HG02623 (cell line): ENCODE measurements around the gene GINM1.
A peak's percentile ranks its signal among the peaks of the same experiment; 100 is the strongest.

Experiments
- ATAC-seq: cut with Tn5 transposase; IDR thresholded peaks from one replicate; pipeline ENCODE4 v1.9.1; 2021; ENCODE audit warnings: moderate library complexity; ENCODE audit not compliant: unreplicated experiment

Gene GINM1

DNA sequence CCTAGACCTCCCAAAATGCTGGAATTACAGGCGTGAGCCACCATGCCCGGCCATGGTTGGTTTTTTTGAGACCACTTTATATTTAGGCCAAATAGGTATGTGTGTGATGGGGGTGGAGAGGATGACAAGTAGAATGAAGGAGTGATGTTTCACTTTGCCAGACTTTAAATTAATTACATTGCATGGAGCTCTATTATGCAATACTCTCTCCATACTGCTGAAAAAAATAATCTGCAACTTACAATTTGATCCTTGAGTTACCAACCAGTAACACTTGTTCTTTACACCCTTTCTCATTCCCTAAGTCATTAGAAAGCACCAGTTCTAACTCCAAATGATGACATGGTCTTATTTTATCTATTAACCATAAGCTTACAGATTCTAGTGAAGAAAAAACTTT lies 26.8 kb downstream of the GINM1 start:
- no peak for ATAC-seq

- ATAC-seq: no peak
Observed at GRCh38 chr6:149593408-149593807, 27.2 kb downstream of the GINM1 start.

- ATAC-seq: no peak
Observed at GRCh38 chr6:149600508-149600907, 34.3 kb downstream of the GINM1 start.

DNA sequence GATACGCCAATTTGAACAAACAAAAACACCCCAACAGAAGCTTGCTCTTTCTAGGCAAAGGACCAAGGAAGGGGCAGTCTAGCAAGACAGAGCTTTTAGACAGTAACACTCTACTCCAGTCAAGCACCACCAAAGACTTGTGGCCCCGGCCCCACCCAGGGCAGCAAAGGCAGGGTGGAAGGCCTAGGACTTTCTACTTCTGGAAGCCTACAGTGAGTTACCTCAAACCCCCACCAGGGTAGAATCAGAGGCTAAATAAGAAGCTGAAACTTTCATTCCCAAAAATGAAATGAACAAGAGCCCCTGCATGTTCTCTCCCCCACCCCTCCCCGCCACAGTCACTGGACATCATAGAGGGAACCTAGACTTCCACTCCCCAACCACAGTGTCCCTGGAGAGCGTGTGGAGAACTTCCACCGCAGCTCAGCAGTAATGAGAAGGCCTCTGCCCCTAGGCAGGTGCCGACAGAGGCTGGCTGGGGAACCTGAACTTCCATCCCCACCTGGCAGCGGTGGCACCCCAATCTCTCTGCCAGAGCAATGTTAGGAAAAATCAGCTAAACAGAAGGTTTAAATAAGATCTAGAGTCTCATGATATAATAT lies 42.3 kb downstream of the GINM1 start:
- no peak for ATAC-seq

DNA sequence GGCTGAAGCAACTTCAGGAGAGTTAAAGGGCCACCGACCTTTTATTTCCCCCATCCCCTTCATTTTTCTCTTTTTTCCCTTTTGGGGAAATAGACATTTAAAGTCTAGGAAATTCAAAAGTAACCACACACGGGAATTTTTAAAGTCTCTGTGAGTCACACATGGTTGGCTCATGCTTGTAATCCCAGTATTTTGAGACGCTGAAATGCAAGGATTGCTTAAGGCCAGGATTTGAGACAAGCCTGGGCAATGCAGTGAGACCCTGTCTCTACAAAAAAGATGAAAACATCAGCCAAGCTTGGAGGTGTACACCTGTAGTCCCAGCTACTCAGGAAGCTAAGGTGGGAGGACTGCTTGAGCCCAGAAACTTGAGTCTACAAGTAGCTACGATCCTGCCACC lies 48.2 kb downstream of the GINM1 start:
- ATAC-seq: no peak

- ATAC-seq: no peak
Observed at GRCh38 chr6:149615805-149616204, 49.6 kb downstream of the GINM1 start.

GRCh38 chr6:149627672-149628071 lies 61.5 kb downstream of the GINM1 start:
- no peak for ATAC-seq

DNA sequence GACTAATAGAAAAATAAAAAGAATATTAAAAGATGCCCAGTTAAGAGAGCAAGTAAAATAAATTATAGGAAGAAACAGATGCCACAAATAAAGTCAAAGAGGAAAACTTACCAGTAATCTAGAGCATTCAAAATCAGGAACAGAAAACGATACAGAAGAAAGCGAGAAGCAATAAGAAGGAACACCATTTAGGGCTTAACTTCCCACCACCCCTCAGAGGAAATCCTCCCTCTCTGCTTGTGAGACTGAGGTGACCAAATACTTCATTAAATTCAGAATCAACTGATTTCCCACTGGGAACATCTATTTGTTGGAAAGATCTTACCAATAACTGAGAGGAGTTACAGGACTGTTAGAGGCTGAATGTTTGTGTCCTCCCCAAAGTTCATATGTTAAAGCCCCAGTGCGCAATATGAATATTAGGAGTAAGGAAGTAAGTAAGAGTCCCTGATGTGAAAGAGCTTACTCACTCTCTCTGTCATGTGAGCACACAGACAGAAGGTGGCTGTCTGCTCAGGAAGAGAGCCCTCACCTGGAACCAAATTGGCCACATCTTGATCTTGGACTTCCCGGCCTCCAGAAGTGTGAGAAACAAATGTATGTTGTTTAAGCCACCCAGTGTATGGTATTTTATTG lies 62.8 kb downstream of the GINM1 start:
- ATAC-seq: peak; percentile 91

DNA sequence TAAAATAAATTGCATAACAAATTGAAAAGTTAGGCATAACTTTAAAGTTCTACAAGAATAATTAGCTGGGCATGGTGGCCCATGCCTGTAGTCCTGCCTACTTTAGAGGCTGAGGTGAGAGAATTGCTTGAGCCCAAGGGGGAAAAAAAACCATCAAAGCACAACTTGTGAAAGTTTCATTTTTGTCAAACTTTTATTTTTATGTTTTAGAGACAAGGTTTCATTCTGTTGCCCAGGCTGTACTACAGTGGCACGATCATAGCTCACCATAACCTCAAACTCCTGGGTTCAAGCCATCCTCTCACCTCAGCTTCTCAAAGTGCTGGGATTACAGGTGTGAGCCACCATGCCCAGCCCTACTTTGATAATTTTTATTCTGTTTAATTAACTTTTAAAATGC lies 68.1 kb downstream of the GINM1 start:
- no peak for ATAC-seq

DNA sequence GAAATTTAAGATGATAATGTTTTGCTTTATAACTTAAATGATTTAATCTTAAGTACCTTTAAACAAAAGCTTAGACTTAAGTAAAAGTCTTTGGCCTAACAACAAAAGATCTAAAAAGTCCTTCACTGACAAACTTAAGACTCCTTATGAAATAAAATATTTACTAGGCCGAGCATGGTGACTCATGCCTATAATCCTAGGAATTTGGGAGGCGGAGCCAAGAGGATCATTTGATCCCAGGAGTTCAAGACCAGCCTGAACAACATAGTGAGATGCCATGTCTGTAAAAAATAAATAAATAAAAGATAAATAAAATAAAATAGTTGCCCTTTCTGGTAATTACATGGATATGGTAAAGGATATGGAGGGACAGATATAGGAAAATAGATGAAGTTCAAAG lies 69.9 kb downstream of the GINM1 start:
- ATAC-seq: no peak
